Inferior parietal cortex (tissue), 1 donor: ENCODE results near the gene DCAF5.
"Not testable (repeated sequence)": the region's sequence is repeated elsewhere in the genome, so short reads cannot be mapped to it uniquely, and the experiment has no call there.

Experiments
- DNase-seq: peaks from one replicate; pipeline ENCODE4 v3.0.0-alpha.2; 2016; ENCODE audit errors: extremely low spot score

The DCAF5 gene

GRCh38 chr14:69072584-69072983 lies 80.3 kb downstream of the DCAF5 start:
- DNase-seq: no peak

DNA sequence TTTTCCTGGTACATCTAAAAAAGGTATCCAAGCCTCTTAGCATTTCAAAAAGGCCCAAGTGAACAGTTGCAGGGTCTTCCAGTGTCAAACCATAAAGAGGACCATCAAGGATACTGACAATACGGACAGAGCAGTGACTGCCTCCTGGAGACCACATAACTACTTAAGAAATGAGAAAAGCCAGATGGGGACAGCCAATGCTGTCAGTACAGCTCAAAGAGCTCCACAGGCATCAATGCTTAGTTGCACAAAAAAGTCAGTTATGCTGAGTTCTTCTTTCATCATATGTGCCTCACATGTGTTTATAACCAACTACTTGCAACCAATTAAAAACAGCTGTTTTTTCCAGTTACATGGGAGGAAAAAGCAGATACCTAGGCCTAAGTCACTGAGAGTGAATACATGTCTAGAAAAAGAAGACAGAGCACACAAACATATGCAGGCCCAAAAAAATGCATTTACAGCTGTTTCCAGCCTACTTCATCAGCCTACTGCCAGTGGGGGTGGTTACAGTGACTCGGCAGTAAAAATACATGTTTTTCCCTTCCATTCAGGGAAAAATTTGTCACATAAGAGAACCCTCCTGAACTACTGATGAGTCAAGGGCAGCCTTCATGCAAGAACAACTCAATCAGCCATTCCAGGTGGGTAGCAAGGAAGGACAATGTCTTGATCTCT lies 84.0 kb downstream of the DCAF5 start:
- no peak for DNase-seq

GRCh38 chr14:69066396-69067171 lies 86.3 kb downstream of the DCAF5 start:
- no peak for DNase-seq

- not testable (repeated sequence) for DNase-seq
Observed at GRCh38 chr14:69065934-69066333, 87.0 kb downstream of the DCAF5 start.

- DNase-seq: no peak
Observed at GRCh38 chr14:69064596-69064995, 88.3 kb downstream of the DCAF5 start.

DNA sequence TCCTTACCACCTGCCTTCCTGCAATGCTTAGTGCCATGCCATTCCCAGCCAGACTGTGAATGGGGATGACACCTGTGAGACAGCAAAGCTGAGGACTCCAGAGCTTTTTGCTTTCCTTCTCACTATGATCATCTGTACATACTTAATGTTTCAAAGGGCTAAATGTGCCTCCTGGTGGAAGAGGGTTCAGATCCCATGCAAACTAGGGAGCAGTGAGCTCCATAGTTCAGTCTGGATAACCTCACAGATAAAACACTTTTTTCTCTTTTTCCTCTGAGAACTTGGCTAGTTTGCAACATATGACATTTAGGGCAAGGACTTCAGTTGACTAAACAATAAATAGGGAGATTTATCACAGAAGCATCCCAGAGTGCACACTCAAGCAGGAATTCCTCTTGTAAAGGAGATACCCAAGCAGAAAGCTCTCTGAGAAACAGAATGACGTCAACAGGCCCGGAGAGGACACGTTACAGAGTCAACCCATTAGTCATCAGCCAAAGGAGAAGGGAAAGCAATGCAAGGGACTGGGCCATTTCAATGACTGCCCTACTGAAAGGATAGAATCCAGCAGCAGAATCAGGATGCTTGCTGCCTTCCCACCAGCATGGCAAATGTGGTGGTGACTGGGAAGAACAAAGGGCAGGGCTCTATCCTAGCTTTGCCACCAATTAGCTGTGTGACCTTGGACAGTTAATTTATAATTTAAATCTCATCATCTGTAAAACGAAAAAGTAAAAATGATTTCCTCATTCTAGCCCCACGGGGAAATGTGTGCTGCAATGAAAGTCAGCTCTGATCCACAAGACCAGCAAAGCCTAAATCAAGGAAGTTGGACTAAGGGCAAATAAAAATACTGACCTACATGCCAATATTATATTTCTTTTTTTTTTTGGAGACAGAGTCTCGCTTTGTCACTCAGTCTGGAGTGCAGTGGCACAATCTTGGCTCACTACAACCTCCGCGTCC lies 93.0 kb downstream of the DCAF5 start:
- no peak for DNase-seq

DNA sequence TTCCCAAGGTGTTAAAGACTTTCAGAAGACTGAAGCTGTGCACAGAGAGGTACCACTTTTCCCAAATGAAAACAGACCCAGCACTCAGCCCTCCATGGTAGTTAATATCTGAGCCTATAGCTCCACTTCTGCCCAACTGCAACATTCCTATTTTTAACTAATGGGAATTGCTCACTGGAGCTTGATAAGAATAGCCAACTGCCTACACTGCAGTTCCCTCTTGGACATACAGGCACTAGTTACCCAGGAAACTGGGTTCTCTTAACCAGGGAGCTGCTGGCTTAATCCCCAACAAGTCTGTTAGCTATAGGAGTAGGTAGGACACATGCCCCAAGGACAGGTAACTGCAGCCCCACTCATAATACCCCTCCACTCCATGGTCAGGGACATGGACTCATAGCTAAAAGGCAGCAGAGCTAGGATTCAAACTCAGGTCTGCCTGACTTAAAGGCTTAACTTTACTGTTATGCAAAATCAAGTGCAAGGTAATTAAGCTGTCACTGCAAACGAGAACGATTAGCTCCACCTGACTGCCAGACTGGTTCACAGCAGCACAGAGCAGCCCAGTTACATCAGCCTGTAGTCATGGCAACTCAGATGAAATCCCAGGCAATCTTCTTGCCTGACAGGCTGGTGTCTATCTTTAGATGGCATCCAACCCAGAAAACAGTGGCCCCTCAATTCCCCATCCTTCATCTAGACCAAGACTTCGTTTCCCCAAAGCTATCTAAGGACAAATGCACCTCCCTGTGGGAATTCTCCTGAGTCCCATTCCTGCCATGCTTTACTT lies 96.7 kb downstream of the DCAF5 start:
- DNase-seq: peak; percentile 44

DNA sequence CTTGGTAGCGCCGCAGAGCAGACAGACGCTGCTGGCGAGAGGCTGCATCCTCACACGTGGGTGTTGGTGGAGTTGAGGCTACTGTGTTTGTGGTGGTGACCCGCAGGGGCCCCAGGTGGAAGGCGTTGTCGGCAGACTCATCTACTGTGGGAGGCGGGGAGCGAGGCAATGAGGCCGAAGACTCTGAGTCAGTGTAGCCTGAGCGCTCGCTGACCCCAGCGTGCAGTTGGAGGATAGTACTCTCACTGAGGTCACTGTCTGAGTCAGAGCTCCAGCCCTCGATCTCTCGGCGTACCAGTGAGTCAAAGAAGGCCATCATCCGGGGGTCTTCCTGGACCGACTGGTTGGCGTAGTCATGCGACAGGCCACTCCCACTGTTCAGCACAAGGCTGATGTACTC lies 97.8 kb downstream of the DCAF5 start:
- no peak for DNase-seq

DNA sequence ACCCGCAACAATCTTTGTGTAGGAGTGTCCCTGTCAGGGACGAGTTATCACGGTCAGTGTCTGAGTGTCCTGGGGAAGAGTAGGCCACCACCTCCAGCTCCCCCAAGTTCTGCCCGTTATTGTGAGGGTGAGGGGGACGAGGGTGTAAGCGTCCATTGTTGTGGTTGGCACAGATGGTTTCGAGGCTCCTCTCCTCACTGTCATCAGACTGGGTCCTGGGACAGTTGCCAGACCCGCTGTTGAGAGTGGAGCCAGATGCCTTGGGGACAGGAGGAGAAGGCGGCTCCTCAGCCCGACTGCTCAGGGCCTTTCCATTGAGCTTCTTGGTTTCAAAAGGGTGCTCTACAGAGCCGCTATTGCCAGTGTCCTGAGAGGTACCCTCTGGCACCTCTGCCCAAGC lies 98.9 kb downstream of the DCAF5 start:
- DNase-seq: no peak

DNA sequence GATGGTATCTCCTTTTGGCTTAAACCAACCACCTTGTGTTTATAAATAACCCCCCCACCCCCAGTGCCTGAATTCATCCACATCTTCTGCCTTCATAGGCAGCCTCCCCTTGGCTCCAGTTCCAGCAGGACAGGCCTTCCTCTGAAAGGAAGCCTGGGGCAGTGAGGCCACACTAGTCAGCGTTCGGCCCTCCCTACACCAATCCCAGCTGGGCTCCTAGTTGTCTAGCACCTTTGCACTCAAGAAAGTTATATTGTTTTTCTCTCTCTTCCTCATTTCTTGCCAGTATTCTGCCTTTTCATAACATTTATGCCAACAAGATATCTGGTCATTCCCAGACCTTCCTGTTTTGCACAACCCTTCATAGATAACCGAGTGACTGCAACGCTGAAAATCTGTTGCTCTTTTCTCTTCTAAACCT lies 100.7 kb downstream of the DCAF5 start:
- no peak for DNase-seq

- DNase-seq: no peak
Observed at GRCh38 chr14:69050240-69051184, 102.4 kb downstream of the DCAF5 start.

DNA sequence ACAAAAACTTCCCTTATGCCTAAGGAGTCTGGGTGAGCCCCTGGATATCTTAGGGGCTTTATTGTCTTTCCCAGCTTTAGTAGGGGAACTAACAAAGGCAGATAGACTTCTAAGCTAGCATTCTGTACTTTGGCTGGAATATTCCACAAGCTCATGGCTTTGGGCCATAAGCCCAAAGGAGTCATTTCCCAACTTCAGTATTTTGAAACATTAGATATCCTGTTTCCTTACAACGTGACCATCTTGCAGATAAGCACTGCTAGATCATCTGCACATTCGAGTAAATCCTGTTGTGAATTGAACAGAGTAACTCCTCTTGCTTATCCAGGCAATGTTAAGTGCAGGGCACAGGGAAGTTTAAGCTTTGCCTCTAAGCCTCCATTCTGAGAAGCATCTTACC lies 103.2 kb downstream of the DCAF5 start:
- no peak for DNase-seq

- DNase-seq: no peak
Observed at GRCh38 chr14:69048456-69048855, 104.5 kb downstream of the DCAF5 start.

- DNase-seq: no peak
Observed at GRCh38 chr14:69047255-69047654, 105.7 kb downstream of the DCAF5 start.

- no peak for DNase-seq
Observed at GRCh38 chr14:69046476-69046860, 106.5 kb downstream of the DCAF5 start.

- no peak for DNase-seq
Observed at GRCh38 chr14:69045857-69046475, 107.0 kb downstream of the DCAF5 start.

DNA sequence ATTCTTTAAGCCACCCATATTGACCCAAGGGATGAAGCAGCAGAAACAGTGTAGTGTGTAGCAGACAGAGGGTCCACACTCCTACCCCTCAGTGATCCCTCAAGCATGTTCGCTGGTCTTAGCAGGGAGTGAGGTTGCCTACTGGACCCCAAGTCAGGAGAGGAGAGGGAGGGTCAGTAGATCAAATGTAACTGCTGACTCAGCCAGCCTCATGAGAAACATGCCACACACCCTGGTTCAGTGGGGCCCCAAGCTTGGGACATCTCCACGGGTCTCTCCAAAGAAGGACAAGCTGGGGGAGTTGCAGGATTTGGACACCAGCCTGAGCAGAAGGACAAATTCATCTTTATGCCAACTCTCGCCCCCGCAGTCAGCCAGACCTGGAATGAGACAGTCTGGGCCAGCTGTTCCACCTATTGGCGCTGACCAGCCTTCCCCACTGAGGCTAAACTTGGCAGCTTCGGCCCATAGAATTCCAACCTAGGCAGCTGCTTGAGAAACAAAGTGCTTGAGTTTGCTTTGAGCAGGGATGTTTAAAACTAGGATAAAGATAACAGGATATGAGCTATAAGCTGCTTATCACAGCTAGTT lies 107.9 kb downstream of the DCAF5 start:
- peak; percentile 36 for DNase-seq

DNA sequence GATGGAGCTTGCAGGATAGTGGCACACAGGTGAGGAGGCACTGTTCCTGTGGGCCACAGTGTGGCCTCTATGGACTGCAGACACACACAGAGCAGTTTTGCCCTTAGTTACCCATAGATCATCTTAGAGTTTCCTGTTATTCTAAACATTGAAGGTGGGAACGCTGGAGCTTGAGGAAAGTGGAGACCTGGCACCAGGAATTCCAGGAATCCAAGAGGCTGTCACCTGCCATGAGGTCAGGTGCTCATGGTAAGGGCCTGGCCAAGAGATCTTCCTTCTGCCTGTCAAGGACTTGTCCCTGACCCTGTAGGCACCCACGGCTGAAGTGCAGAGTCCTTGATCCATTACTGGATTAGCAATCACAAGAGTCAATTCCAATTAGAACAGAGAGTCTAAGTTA lies 108.6 kb downstream of the DCAF5 start:
- no peak for DNase-seq

GRCh38 chr14:69043596-69044260 lies 109.2 kb downstream of the DCAF5 start:
- DNase-seq: no peak
